HG02763 (cell line): ENCODE data around the gene BRCA2.

Experiments used
- ATAC-seq: cut with Tn5 transposase; IDR thresholded peaks from one replicate; pipeline ENCODE4 v1.9.1; 2021; ENCODE audit warnings: mild to moderate bottlenecking, moderate library complexity; ENCODE audit not compliant: unreplicated experiment

The BRCA2 gene, protein sequence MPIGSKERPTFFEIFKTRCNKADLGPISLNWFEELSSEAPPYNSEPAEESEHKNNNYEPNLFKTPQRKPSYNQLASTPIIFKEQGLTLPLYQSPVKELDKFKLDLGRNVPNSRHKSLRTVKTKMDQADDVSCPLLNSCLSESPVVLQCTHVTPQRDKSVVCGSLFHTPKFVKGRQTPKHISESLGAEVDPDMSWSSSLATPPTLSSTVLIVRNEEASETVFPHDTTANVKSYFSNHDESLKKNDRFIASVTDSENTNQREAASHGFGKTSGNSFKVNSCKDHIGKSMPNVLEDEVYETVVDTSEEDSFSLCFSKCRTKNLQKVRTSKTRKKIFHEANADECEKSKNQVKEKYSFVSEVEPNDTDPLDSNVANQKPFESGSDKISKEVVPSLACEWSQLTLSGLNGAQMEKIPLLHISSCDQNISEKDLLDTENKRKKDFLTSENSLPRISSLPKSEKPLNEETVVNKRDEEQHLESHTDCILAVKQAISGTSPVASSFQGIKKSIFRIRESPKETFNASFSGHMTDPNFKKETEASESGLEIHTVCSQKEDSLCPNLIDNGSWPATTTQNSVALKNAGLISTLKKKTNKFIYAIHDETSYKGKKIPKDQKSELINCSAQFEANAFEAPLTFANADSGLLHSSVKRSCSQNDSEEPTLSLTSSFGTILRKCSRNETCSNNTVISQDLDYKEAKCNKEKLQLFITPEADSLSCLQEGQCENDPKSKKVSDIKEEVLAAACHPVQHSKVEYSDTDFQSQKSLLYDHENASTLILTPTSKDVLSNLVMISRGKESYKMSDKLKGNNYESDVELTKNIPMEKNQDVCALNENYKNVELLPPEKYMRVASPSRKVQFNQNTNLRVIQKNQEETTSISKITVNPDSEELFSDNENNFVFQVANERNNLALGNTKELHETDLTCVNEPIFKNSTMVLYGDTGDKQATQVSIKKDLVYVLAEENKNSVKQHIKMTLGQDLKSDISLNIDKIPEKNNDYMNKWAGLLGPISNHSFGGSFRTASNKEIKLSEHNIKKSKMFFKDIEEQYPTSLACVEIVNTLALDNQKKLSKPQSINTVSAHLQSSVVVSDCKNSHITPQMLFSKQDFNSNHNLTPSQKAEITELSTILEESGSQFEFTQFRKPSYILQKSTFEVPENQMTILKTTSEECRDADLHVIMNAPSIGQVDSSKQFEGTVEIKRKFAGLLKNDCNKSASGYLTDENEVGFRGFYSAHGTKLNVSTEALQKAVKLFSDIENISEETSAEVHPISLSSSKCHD (N-terminal part only)

DNA sequence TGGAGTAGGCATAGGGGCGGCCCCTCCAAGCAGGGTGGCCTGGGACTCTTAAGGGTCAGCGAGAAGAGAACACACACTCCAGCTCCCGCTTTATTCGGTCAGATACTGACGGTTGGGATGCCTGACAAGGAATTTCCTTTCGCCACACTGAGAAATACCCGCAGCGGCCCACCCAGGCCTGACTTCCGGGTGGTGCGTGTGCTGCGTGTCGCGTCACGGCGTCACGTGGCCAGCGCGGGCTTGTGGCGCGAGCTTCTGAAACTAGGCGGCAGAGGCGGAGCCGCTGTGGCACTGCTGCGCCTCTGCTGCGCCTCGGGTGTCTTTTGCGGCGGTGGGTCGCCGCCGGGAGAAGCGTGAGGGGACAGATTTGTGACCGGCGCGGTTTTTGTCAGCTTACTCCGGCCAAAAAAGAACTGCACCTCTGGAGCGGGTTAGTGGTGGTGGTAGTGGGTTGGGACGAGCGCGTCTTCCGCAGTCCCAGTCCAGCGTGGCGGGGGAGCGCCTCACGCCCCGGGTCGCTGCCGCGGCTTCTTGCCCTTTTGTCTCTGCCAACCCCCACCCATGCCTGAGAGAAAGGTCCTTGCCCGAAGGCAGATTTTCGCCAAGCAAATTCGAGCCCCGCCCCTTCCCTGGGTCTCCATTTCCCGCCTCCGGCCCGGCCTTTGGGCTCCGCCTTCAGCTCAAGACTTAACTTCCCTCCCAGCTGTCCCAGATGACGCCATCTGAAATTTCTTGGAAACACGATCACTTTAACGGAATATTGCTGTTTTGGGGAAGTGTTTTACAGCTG, at the start of gene BRCA2, which contains the start of gene ZAR1L:
TSS of gene BRCA2 (plus strand) at position 271 of the 790 bp plus-strand sequence. CDS start 953 bp downstream, outside the sequence.
TSS of gene ZAR1L (minus strand) at position 126 of the 790 bp plus-strand sequence. CDS start 3,438 bp downstream, outside the sequence.
- peak; percentile 95 for ATAC-seq

DNA sequence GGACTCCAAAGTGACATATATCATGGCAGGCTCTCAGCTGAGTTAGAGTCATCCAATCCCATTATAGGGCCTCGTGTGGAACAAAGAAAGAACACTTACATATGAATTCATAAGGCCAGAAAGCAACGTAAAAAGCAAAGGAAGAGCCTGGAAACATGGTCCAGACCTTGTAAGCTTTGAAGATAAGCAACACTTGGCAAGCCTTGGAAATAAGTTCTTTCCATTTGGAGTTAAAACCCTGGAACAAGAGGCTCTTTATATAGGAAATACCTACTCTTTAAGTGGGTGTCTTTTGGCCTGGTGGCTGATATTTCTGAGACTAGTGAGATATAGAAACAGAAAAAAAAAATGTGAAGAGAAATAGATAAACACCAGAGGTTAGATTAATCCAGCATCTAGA, 49.6 kb upstream of the BRCA2 start:
- ATAC-seq = no peak

GRCh38 chr13:32266130-32266529, 49.2 kb upstream of the BRCA2 start:
- no peak for ATAC-seq

- peak; percentile 94 for ATAC-seq
Measured at GRCh38 chr13:32267836-32268439, 47.4 kb upstream of the BRCA2 start.

DNA sequence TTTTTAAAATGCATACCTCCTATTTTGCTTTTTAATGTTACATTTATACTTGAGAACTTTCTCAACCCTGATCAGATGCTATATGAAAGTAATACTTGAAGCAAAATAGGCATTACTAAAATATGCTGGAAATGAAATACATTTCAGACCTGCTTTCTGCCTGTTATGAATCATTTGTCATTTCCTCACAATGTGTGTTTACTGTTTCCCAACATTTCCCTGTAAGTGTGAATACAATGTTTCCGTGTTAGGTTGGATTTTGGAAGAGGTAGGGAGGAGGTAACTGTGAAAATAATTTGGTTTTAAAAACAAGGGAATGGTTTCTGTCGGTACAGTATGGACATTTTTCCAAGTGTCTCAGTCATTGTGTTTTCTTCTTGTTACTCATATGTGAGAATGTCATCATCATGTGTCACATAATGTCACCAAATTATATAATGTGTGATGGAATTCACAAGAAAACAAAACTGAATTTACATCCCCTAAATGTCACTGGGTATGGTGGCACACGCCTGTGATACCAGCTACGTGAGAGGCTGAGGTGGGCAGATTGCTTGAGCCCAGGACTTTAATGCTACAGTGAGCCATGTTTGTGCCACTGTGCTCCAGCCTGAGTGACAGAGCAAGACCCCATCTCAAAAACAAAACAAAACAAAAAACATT, 43.2 kb upstream of the BRCA2 start:
- no peak for ATAC-seq

GRCh38 chr13:32277839-32278238, 37.5 kb upstream of the BRCA2 start:
- ATAC-seq = no peak

DNA sequence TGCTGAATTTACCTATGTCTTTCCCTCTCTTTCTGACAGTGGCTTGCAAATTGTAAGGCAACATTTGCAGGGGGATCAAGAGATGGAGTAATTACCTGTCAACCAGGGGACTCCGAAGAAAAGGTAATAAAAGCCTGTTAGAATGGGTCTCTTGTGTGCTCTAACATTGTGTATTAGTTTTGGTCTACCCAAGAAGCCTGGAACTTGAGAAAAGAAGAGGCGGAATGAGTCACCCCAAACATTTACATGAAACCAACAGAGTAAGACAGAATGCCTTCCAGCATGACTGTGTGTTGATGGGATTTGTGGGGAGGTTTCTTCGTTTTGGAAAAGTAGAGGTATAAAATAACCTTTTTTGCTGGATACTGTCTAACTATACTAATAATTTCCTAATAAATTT, 36.9 kb upstream of the BRCA2 start:
- ATAC-seq = peak; percentile 50

GRCh38 chr13:32281096-32281495, 34.2 kb upstream of the BRCA2 start:
- no peak for ATAC-seq

DNA sequence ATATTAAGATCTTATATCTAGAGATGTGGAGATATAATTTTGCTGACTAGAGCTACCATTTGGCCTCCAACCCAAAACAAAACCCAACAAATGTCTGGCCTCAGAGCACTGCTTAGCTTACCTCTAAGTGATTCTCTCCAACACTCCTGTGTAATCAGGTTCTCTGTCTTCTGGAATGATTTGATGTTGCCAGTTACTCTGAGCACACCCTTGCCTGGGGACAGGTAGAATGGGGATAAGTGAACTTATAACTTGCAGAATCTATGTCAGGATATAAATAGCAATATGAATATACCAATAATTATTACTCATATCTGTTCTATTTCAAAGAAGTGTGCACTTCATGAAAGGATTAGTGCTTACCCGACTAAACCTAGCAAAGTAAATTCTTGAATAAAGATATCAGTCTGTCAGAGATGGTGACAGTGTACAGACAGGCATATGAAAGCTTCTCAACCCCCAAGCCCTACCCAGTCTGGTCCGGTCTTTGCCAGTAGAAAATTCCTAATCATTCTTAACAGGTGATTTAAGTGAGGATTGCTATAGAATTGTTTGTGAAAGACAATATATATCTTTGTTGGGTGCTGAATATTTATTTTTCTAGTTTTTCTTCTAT, 33.1 kb upstream of the BRCA2 start:
- ATAC-seq = no peak

- no peak for ATAC-seq
Measured at GRCh38 chr13:32284927-32285632, 30.2 kb upstream of the BRCA2 start.

DNA sequence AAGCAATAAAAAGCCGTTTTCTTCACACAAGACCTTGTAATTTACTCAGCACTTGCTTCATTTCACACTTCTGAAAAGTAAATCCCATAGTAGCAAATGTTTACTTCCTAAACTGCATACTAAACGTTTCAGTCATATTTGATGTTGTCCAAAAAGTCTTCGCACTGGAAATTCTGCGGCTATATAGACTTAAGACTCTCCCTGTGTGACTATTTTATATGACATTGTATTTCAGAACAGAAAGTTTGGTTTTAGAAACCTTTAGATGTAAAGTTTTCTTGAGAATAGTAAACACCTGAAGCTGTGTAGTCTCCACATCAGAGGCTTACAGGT, 29.7 kb upstream of the BRCA2 start:
- no peak for ATAC-seq

- no peak for ATAC-seq
Measured at GRCh38 chr13:32297206-32297605, 18.1 kb upstream of the BRCA2 start.

- no peak for ATAC-seq
Measured at GRCh38 chr13:32298695-32299094, 16.6 kb upstream of the BRCA2 start.

GRCh38 chr13:32299893-32300292, 15.4 kb upstream of the BRCA2 start:
- ATAC-seq = no peak

DNA sequence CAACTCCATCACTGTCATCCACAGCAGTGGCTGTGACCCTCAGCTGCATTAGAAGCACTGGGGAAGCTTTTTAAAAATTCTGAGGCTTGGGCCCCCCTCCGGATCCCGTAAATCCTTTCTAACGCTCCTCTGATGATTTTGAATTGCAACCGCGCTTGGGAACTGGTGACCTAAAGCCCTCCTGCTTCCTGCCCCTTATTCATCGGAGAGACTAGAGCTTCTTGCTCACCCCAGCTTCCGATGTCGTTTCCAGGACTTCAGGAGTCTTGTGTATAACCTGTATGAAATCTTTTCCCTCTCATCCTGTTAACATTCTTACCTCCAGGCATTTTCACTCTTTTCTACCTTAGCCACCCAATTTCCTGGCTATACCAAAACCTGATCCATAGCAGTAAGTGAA, 14.9 kb upstream of the BRCA2 start:
- ATAC-seq = no peak

DNA sequence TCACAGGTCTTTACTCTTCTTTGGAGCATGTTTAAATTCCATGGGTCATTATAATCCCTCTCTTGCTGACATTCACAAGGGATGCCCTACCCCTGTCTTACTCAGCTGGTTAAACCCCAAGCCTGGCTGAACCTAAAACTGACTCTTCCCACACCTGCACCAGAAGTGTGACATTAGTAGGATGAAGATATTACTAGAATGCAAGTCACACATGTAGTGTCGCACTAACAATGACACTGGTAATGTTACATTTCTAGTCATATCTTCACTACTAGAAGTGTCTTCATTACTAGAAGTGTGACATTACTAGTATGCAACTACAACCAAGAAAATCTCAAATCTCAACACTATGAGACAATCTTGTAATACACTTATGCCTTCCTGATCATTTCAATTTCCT, 14.4 kb upstream of the BRCA2 start:
- no peak for ATAC-seq

DNA sequence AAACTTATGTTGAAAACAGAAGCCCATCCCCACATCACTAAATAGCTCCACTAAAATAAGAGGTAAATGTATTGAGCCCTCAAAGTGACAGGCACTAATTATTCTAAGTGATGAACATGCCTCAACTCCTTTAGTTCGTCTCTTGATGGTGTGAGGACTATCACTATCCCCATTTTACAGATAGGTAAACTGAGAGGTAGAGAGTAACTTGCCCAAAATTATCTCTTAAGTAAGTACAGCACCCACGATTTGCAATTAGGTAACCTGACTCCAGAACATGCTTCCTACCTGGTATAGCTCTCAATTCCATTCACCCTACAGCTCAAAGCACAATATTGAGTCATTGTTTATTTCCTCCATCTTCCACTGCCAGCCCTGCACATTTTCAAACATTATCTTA, 12.8 kb upstream of the BRCA2 start:
- ATAC-seq = no peak

DNA sequence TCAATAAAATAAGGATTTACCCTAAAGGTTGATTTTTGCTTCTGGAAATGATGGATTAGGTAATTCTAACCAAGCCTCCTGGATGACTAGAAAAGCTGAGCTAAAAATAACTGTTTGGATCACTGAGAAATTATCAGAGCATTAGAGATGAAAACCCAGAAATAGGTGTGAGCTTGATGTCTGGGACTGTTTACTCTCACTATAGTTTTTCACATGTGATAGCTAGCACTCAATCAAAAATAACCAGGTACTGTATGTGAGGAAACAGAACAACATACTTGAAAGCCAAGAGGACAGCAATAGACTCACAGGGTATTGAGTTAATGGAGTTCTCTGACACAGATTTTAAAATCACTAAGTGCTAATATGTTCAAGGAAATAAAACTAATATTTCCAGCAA, 9.7 kb upstream of the BRCA2 start:
- ATAC-seq = no peak
